GM12878 (cell line): ENCODE data around the gene SCN5A.

Source experiments
- MXI1 ChIP-seq: fragments of 150-350 bp; IDR thresholded peaks from 2 replicates; pipeline ENCODE4 v1.6.1; 2011; ENCODE audit warnings: low read depth, mild to moderate bottlenecking, inconsistent platforms, low read length, improper control_type of control experiment
- NR2F1 ChIP-seq: fragments of 450-650 bp; conservative IDR thresholded peaks from 2 replicates; pipeline ENCODE4 v1.6.1; 2017; ENCODE audit warnings: mild to moderate bottlenecking
- PAX5 ChIP-seq: IDR thresholded peaks from 2 replicates; pipeline ENCODE4 v1.6.1; 2011; ENCODE audit warnings: low read depth, low read length, borderline replicate concordance
- TF ChIP-seq, protein P1 (sequence below), 3 experiments: IDR thresholded peaks in 2 of 3; conservative IDR thresholded peaks in 1 of 3; 2 replicates each; pipeline ENCODE4 v1.5.1; 2011; ENCODE audit warnings: low read depth in 3 of 3, low read length in 3 of 3, mild to moderate bottlenecking in 3 of 3, control low read depth in 2 of 3, moderate library complexity in 2 of 3, inconsistent platforms in 1 of 3, mixed read lengths in 1 of 3; ENCODE audit not compliant: control insufficient read depth in 2 of 3, insufficient read depth in 1 of 3; ENCODE audit errors: extremely low read depth in 1 of 3

DNA sequence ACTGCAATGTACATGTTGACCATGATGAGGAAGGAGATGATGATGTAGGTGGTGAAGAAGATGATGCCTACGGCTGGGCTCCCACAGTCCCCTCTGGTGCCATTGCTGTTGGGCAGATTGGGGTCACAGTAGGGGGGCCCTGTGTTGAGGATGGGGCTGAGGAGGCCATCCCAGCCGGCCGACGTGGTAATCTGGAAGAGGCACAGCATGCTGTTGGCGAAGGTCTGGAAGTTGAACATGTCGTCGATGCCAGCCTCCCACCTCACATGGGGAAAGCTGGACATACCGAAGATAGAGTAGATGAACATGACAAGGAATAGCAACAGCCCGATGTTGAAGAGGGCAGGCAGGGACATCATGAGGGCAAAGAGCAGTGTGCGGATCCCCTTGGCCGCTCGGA is 48.6 kb upstream of the SCN5A start:
- TF ChIP-seq, protein P1, sequence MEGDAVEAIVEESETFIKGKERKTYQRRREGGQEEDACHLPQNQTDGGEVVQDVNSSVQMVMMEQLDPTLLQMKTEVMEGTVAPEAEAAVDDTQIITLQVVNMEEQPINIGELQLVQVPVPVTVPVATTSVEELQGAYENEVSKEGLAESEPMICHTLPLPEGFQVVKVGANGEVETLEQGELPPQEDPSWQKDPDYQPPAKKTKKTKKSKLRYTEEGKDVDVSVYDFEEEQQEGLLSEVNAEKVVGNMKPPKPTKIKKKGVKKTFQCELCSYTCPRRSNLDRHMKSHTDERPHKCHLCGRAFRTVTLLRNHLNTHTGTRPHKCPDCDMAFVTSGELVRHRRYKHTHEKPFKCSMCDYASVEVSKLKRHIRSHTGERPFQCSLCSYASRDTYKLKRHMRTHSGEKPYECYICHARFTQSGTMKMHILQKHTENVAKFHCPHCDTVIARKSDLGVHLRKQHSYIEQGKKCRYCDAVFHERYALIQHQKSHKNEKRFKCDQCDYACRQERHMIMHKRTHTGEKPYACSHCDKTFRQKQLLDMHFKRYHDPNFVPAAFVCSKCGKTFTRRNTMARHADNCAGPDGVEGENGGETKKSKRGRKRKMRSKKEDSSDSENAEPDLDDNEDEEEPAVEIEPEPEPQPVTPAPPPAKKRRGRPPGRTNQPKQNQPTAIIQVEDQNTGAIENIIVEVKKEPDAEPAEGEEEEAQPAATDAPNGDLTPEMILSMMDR (IDR thresholded peaks at IDR 0.05 in 2 of 3, conservative IDR thresholded peaks at IDR 0.05 in 1 of 3; ENCODE audit: control insufficient read depth in 2 of 3, extremely low read depth in 1 of 3, insufficient read depth in 1 of 3, low read depth in 3 of 3, low read length in 3 of 3), result no peak
- TF ChIP-seq NR2F1 (no peak), MXI1 (no peak), PAX5 (no peak)
